PC-9 (cell line): Measurements from ENCODE around the gene ZNF786. TPM values are rescaled to one million over a fixed set of nuclear protein-coding genes. Genes with fewer than 3 reads are reported as not detected.
"Not testable (repeated sequence)": the region's sequence is repeated elsewhere in the genome, so short reads cannot be mapped to it uniquely, and the experiment has no call there.

ENCODE experiments used
- BruUV-seq: library from RNA; stranded (reverse); fragments of 400-500 nt; replicated peaks from 2 replicates; lab custom pipeline; 2021; lab: Mats Ljungman, UMichigan
- CTCF ChIA-PET: fragments of 300-600 bp; sonication (Branson Sonifier 250); formaldehyde crosslinking; loops from one replicate; lab custom pipeline; 2022; ENCODE audit warnings: antibody characterized with exemption; lab: Charles Lee
- POLR2A ChIA-PET: fragments of 300-600 bp; sonication (Branson Sonifier 250); formaldehyde crosslinking; loops from one replicate; lab custom pipeline; 2022; ENCODE audit warnings: antibody characterized with exemption; ENCODE audit not compliant: unreplicated experiment; lab: Charles Lee
- DNase-seq, 2 experiments: peaks; one replicate each; pipeline versions ENCODE4 v3.0.0 to v3.0.0-alpha.2; 2015 to 2022; ENCODE audit warnings: mixed read lengths in 1 of 2
- H2AFZ ChIP-seq: fragments of 200-600 bp; sonication (generic); 2 replicates; pipeline ENCODE4 v1.8.1; 2017; ENCODE audit warnings: antibody characterized with exemption
- H3F3A ChIP-seq: fragments of 200-600 bp; sonication (generic); 2 replicates; pipeline ENCODE4 v1.8.1; 2017; ENCODE audit warnings: antibody characterized with exemption, mild to moderate bottlenecking, low read depth; ENCODE audit not compliant: insufficient read depth
- H3K27ac ChIP-seq: fragments of 200-600 bp; sonication (generic); 2 replicates; pipeline ENCODE4 v1.6.1; 2016; ENCODE audit warnings: mixed run types
- H3K27me3 ChIP-seq: fragments of 200-600 bp; sonication (generic); 2 replicates; pipeline ENCODE4 v1.6.1; 2016; ENCODE audit warnings: low read depth, mixed run types; ENCODE audit not compliant: insufficient read depth
- H3K36me3 ChIP-seq: fragments of 200-600 bp; sonication (generic); 2 replicates; pipeline ENCODE4 v1.6.1; 2016; ENCODE audit warnings: low read depth, mixed run types
- H3K4me1 ChIP-seq: fragments of 200-600 bp; sonication (generic); replicated peaks from 2 replicates; pipeline ENCODE4 v1.6.1; 2016; ENCODE audit warnings: mixed run types; ENCODE audit not compliant: insufficient read depth
- H3K4me2 ChIP-seq: fragments of 200-600 bp; sonication (generic); 2 replicates; pipeline ENCODE4 v1.6.1; 2017; ENCODE audit warnings: mixed run types
- H3K4me3 ChIP-seq: fragments of 200-600 bp; sonication (generic); 2 replicates; pipeline ENCODE4 v1.6.1; 2016; ENCODE audit warnings: mixed run types
- H3K79me2 ChIP-seq: fragments of 200-600 bp; sonication (generic); 2 replicates; pipeline ENCODE4 v1.6.1; 2017; ENCODE audit warnings: low read depth, mixed run types
- H3K9me2 ChIP-seq: fragments of 200-600 bp; sonication (generic); 2 replicates; pipeline ENCODE4 v1.8.1; 2017; ENCODE audit warnings: mild to moderate bottlenecking; ENCODE audit not compliant: insufficient read depth
- H3K9me3 ChIP-seq: fragments of 200-600 bp; sonication (generic); 2 replicates; pipeline ENCODE4 v1.8.1; 2016; ENCODE audit warnings: low read depth; ENCODE audit not compliant: insufficient read depth
- H4K20me1 ChIP-seq: fragments of 200-600 bp; sonication (generic); 2 replicates; pipeline ENCODE4 v1.8.1; 2017; ENCODE audit not compliant: insufficient read depth
- CTCF ChIP-seq: fragments of 200-600 bp; sonication (generic); conservative IDR thresholded peaks from 2 replicates; pipeline ENCODE4 v1.6.1; 2017; ENCODE audit warnings: mixed run types, antibody characterized with exemption, mild to moderate bottlenecking, moderate library complexity
- EZH2 ChIP-seq: fragments of 200-600 bp; sonication (generic); IDR thresholded peaks from 2 replicates; pipeline ENCODE4 v1.8.0; 2017; ENCODE audit warnings: antibody characterized with exemption, low read depth
- intact Hi-C: fragments of 100-400 bp; cut with micrococcal nuclease; formaldehyde crosslinking; loops from one replicate; pipeline ENCODE4 v1.10.0; 2022; ENCODE audit not compliant: unreplicated experiment
- total RNA-seq: library from RNA; stranded (reverse); gene quantifications from 2 replicates; pipeline ENCODE4 v1.2.3, GENCODE V29; 2021

The ZNF786 gene
- total RNA-seq, 1 experiment from 2014 or later: 8.4 TPM

GRCh38 chr7:149070372-149071125, 20.0 kb downstream of the ZNF786 start:
- ChIA-PET POLR2A (interaction anchor here (0.7 kb wide), 1 partner anchor 49 kb away, joined by 11 read pairs; no protein-coding TSS in a partner anchor), CTCF (no interaction called here)
- Histone ChIP-seq H3K79me2 (no peaks in the 10 kb centered on the region), H3K4me1 (no peaks in the 10 kb centered on the region), H3K9me3 (no peaks in the 10 kb centered on the region), H3K36me3 (peaks cover 11% of the 10 kb centered on the region; the same call in 1 of the 2 replicates), H3K9me2 (no peaks in the 10 kb centered on the region), H3K27me3 (no peaks in the 10 kb centered on the region), H2AFZ (no peak overlapping the region), H3F3A (peaks cover 18% of the 10 kb centered on the region; the same call in 1 of the 2 replicates), H3K27ac (no peak overlapping the region), H3K4me2 (no peak overlapping the region), H4K20me1 (no peaks in the 10 kb centered on the region), H3K4me3 (no peak overlapping the region)
- TF ChIP-seq EZH2 (no peak), CTCF (no peak)
- intact Hi-C loops: no loop called here
- no TSS peak for BruUV-seq
- DNase-seq: no peak

GRCh38 chr7:149067869-149068268, 22.6 kb downstream of the ZNF786 start:
- Histone ChIP-seq H3K9me3 (no peaks in the 10 kb centered on the region), H3K4me3 (no peak overlapping the region), H3K4me1 (peaks cover 4% of the 10 kb centered on the region; the same call in 1 of the 2 replicates), H3F3A (peaks cover 24% of the 10 kb centered on the region), H3K27ac (no peak overlapping the region), H2AFZ (no peak overlapping the region), H3K79me2 (peaks cover 3% of the 10 kb centered on the region; the same call in 1 of the 2 replicates), H3K9me2 (no peaks in the 10 kb centered on the region), H3K4me2 (no peak overlapping the region), H3K36me3 (peaks cover 6% of the 10 kb centered on the region; the same call in 1 of the 2 replicates), H3K27me3 (no peaks in the 10 kb centered on the region), H4K20me1 (no peaks in the 10 kb centered on the region)
- CTCF ChIA-PET: no interaction called here
- POLR2A ChIA-PET: no interaction called here
- intact Hi-C loops: loop anchor here (5.0 kb wide), 3 partner anchors 61 to 81 kb away; partner anchors contain the start of gene ZNF398
- TF ChIP-seq EZH2 (no peak), CTCF (peak; percentile 47; the same call in 1 of the 2 replicates)
- no TSS peak for BruUV-seq
- DNase-seq: no peak

GRCh38 chr7:149063476-149063875, 27.0 kb downstream of the ZNF786 start:
- H3K27ac ChIP-seq: no peak overlapping the region
- peaks cover 29% of the 10 kb centered on the region for H3F3A ChIP-seq
- no peaks in the 10 kb centered on the region for H3K9me3 ChIP-seq
- H3K4me2 ChIP-seq: no peak overlapping the region
- H3K79me2 ChIP-seq: peaks cover 3% of the 10 kb centered on the region; the same call in 1 of the 2 replicates
- intact Hi-C loops: no loop called here
- no TSS peak for BruUV-seq
- H4K20me1 ChIP-seq: no peaks in the 10 kb centered on the region
- POLR2A ChIA-PET: no interaction called here
- H3K9me2 ChIP-seq: no peaks in the 10 kb centered on the region
- TF ChIP-seq CTCF: no peak
- no peak for TF ChIP-seq EZH2
- H3K27me3 ChIP-seq: no peaks in the 10 kb centered on the region
- H3K36me3 ChIP-seq: no peaks in the 10 kb centered on the region
- no peak overlapping the region for H2AFZ ChIP-seq
- CTCF ChIA-PET: no interaction called here
- peaks cover 4% of the 10 kb centered on the region; the same call in 1 of the 2 replicates for H3K4me1 ChIP-seq
- DNase-seq: no peak
- H3K4me3 ChIP-seq: no peak overlapping the region

- intact Hi-C loops: not testable (repeated sequence)
Measured at GRCh38 chr7:149062217-149062899, 28.2 kb downstream of the ZNF786 start.

More at GRCh38 chr7:149062217-149062899, 28.2 kb downstream of the ZNF786 start:
- H3K9me2 ChIP-seq, H3K79me2 ChIP-seq, H3K4me2 ChIP-seq, H4K20me1 ChIP-seq, POLR2A ChIA-PET, H3K27me3 ChIP-seq, H2AFZ ChIP-seq, H3K9me3 ChIP-seq, H3K4me1 ChIP-seq, BruUV-seq, H3K27ac ChIP-seq, DNase-seq, H3K36me3 ChIP-seq, H3K4me3 ChIP-seq: not testable (repeated sequence)
- CTCF ChIA-PET: interaction anchor here (0.6 kb wide), 1 partner anchor 475 kb away, joined by 5 read pairs; no protein-coding TSS in a partner anchor
- H3F3A ChIP-seq: peaks cover 26% of the 10 kb centered on the region
